Measurements from ENCODE around the gene SLC2A4RG. TPM values are rescaled to one million over a fixed set of nuclear protein-coding genes. Genes with fewer than 3 reads are reported as not detected.

Gene SLC2A4RG, protein sequence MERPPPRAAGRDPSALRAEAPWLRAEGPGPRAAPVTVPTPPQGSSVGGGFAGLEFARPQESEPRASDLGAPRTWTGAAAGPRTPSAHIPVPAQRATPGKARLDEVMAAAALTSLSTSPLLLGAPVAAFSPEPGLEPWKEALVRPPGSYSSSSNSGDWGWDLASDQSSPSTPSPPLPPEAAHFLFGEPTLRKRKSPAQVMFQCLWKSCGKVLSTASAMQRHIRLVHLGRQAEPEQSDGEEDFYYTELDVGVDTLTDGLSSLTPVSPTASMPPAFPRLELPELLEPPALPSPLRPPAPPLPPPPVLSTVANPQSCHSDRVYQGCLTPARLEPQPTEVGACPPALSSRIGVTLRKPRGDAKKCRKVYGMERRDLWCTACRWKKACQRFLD
- total RNA-seq, result 10 to 100 TPM; 26.0 to 55.9 (median 39.3) TPM

DNA sequence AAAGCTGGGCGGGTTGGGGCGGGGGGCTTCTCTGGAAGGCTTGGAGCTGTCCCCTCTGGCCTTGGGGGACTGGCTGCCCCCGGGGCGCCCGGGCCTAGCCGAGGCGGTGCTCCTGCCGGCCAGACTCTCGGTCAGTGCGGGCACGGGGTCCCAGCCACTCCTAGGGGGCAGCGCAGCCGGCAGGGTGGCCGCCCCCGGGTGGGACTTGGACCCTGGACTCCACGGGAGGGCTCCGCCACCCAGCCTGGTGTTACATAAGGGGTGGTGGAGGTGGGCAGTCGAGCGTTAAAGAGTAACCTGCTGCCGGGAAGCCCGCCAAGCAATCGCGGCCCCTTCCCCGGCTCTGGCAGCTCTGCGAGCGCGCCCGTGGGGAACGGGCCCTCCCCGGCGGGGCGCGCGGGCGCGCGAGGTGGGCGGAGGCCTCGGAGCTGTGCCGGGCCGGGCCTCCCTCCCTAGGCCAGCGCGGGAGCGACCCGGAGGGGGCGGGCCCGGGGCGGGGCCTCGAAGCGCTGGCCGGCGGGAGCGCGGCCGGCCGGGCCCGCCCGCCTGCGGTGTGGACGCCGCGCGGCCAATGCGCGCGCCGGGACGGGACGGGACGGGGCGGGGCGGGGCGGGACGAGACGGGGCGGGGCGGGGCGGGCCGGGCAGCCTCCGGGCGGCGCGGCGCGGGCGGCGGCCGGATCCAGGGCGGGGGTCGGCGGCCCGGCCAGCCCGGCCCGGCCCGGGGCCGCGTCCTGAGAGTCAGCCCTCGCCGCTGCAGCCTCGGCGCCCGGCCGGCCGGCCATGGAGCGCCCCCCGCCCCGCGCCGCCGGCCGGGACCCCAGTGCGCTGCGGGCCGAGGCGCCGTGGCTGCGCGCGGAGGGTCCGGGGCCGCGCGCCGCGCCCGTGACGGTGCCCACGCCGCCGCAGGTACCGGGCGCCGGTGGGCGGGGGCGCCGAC is at the start of gene SLC2A4RG:
Gene SLC2A4RG (plus strand): TSS at position 647 of the 940 bp plus-strand sequence. CDS start 137 bp downstream, at position 784.
- Histone ChIP-seq H3K4me3 (replicated peaks in 1 of 3) (peak within 1 kb of the TSS; percentile 39 to 66 (median 53)), H3K27ac (peak within 1 kb of the TSS; percentile 68 to 94 (median 91)), H3K36me3 (peaks cover 19 to 29% of the 10 kb centered on the region in 2 donors), H3K4me1 (peaks cover 19 to 29% of the 10 kb centered on the region in 2 donors), H3K27me3 (no peaks in the 10 kb centered on the region), H3K9me3 (no peaks in the 10 kb centered on the region)
- WGBS, 2 donors, result 0% methylated on average over 2 of the region's 136 CpGs; no CpG with 5 or more reads in 1 of the 2 donors
- no peak for TF ChIP-seq POLR2A (IDR thresholded peaks at IDR 0.05)
- TF ChIP-seq, protein P1, sequence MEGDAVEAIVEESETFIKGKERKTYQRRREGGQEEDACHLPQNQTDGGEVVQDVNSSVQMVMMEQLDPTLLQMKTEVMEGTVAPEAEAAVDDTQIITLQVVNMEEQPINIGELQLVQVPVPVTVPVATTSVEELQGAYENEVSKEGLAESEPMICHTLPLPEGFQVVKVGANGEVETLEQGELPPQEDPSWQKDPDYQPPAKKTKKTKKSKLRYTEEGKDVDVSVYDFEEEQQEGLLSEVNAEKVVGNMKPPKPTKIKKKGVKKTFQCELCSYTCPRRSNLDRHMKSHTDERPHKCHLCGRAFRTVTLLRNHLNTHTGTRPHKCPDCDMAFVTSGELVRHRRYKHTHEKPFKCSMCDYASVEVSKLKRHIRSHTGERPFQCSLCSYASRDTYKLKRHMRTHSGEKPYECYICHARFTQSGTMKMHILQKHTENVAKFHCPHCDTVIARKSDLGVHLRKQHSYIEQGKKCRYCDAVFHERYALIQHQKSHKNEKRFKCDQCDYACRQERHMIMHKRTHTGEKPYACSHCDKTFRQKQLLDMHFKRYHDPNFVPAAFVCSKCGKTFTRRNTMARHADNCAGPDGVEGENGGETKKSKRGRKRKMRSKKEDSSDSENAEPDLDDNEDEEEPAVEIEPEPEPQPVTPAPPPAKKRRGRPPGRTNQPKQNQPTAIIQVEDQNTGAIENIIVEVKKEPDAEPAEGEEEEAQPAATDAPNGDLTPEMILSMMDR (IDR thresholded peaks at IDR 0.05), result no peak
- DNase-seq, result peak; percentile 84 to 87
- intact Hi-C loops (cut with DNase I), result loop anchor here (5.0 kb wide), 1 partner anchor 202 kb away; the partner anchor contains the start of gene PTK6

DNA sequence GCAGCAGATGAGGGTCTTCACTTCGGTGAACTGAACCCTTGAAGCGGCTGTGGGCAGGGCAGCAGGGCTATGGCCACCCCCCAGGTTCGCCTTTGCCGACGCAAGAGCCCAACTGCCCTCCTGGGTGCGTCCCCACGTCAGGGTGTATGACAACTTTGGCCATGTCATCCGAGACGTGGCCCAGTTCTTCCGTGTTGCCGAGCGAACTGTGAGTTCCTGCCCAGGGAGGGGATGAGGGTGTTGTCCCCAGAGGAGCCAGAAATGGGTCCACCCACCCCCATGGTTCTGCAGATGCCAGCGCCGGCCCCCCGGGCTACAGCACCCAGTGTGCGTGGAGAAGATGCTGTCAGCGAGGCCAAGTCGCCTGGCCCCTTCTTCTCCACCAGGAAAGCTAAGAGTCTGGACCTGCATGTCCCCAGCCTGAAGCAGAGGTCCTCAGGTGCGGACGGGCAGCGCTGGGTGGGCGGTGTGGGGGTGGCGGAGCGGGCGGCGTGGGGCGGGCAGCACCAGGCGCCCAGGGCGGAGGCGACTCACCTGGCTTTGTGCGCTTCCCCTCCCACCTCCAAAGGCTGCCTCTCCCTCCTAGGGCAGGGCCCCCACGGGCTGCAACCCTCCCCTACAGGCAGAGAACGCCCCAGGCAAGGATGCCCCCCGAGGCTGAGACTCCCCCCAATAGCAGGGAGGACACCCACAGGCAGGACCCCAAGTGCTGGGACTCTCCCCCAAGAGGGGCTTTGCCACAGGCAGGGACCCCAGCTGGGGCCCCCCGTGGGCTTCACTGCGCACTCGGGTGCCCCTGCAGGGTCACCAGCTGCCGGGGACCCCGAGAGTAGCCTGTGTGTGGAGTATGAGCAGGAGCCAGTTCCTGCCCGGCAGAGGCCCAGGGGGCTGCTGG is 49.3 kb upstream of the SLC2A4RG start:
- DNase-seq, result no peak
- TF ChIP-seq POLR2A (IDR thresholded peaks at IDR 0.05), result no peak
- TF ChIP-seq, protein P1 (IDR thresholded peaks at IDR 0.05), result no peak
- Histone ChIP-seq H3K27ac (no peak overlapping the region), H3K27me3 (no peaks in the 10 kb centered on the region), H3K36me3 (peaks cover 8 to 9% of the 10 kb centered on the region in 2 donors), H3K4me3 (replicated peaks in 1 of 3) (no peak overlapping the region), H3K9me3 (no peaks in the 10 kb centered on the region), H3K4me1 (peaks cover 4 to 33% of the 10 kb centered on the region in 2 donors)
- 91 to 93% methylated on average over 3 to 21 of the region's 40 CpGs for WGBS, 2 donors
- intact Hi-C loops (cut with DNase I), result no loop called here

DNA sequence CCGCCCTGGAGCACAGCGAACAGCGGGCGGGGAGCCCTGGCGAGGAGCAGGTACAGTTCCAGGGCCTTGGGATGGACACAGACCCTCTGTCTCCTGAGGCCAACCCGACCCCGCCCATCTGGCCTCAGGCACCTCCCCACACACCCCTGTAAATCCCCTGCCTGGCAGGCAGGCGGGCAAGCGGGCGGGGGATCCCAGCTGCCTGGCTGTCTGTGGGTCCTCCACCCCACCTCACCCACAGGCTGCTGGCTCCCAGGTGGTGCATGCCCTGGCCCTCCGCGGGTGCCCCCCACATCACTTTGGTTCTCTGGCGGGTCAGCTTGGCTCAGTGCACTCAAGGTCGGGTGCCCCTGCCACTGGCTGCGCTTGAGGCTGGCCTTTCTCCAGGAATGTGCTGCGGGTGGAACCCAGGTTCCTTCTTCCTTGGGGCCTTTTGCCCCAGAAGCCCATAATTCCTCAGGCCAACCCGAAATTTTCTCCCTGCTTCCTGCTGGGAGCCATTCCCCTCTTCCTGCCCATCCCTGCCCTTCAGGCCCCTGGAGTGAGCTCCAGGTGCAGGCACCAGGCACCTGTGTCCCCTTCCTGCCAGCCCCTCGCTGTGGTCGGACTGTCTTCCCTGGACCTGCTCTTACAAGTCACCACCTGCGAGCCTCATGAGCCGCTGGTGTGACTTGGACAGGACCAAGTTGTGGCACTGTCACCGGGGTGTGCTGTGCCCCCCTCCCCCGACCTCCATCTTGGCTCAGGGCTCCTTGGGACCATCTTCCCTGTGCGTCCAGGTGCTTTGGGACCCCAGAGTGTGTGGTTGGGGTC is 48.5 kb upstream of the SLC2A4RG start:
- Histone ChIP-seq H3K36me3 (peaks cover 8 to 9% of the 10 kb centered on the region in 2 donors), H3K9me3 (no peaks in the 10 kb centered on the region), H3K4me3 (replicated peaks in 1 of 3) (no peak overlapping the region), H3K4me1 (peaks cover 4 to 24% of the 10 kb centered on the region in 2 donors), H3K27me3 (no peaks in the 10 kb centered on the region), H3K27ac (no peak overlapping the region)
- TF ChIP-seq, protein P1 (IDR thresholded peaks at IDR 0.05), result no peak
- no peak for TF ChIP-seq POLR2A (IDR thresholded peaks at IDR 0.05)
- no peak for DNase-seq
- intact Hi-C loops (cut with DNase I), result no loop called here
- 77 to 97% methylated on average over 13 of the region's 24 CpGs for WGBS, 2 donors
